Ascending aorta (tissue), 2 donors: Measurements from ENCODE around the gene NUDT11. TPM values are rescaled to one million over a fixed set of nuclear protein-coding genes. Genes with fewer than 3 reads are reported as not detected.
"Not testable (repeated sequence)": the region's sequence is repeated elsewhere in the genome, so short reads cannot be mapped to it uniquely, and the experiment has no call there.

ENCODE experiments used
- DNase-seq, 2 donors: peaks; one replicate each; pipeline ENCODE4 v3.0.0-alpha.2; 2019; ENCODE audit warnings: low spot score in 2 of 2
- H3K27ac ChIP-seq, 2 donors: fragments of 200-600 bp; sonication (generic); one replicate each; pipeline ENCODE4 v1.5.1; 2016 to 2017; ENCODE audit warnings: mild to moderate bottlenecking in 1 of 2
- H3K27me3 ChIP-seq: fragments of 200-600 bp; sonication (generic); one replicate; pipeline ENCODE4 v1.5.1; 2017
- H3K36me3 ChIP-seq, 2 donors: fragments of 200-600 bp; sonication (generic); one replicate each; pipeline ENCODE4 v1.5.1; 2016
- H3K4me1 ChIP-seq, 2 donors: fragments of 200-600 bp; sonication (generic); one replicate each; pipeline ENCODE4 v1.5.1; 2016 to 2017; ENCODE audit warnings: mild to moderate bottlenecking in 1 of 2
- H3K4me3 ChIP-seq, 2 donors: fragments of 200-600 bp; sonication (generic); one replicate each; pipeline ENCODE4 v1.5.1; 2016 to 2017; ENCODE audit warnings: mild to moderate bottlenecking in 1 of 2
- H3K9me3 ChIP-seq, 2 donors: fragments of 200-600 bp; sonication (generic); one replicate each; pipeline ENCODE4 v1.5.1; 2016
- intact Hi-C: fragments of 100-400 bp; cut with DNase I; formaldehyde crosslinking; loops from one replicate; pipeline ENCODE4 v1.15.1; 2023
- total RNA-seq: library from RNA; depleted of rRNA; stranded (reverse); fragments of >200 nt; gene quantifications from one replicate; pipeline ENCODE4 v1.1.0, GENCODE V29; 2016
- TF ChIP-seq, protein P1 (sequence below), 3 experiments: fragments of 200-600 bp in 2 of 3; fragments of 450-650 bp in 1 of 3; sonication (generic) in 2 of 3; IDR thresholded peaks; one replicate each; pipeline ENCODE4 v1.5.1; 2016 to 2019; ENCODE audit warnings: antibody characterized with exemption in 3 of 3, mild to moderate bottlenecking in 1 of 3, moderate library complexity in 1 of 3

The NUDT11 gene
- total RNA-seq, 1 donor from 2014 or later: 1.7 TPM

DNA sequence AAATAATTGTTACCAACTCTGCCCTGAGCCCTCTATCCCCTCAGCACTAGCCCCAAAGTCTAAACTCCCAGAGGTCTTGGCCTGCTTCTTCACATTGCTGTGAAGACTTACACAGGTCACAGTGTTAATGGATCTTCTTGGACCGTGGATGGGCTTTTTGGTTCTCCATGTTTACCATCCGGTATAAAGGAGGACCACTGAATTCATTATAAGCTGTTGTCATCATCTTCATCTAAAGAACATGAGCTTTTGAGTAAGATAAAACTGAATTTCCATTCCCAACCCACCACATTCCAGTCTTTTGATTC is 8.5 kb downstream of the NUDT11 start:
- no peak for DNase-seq
- Histone ChIP-seq H3K4me1 (no peaks in the 10 kb centered on the region), H3K9me3 (no peaks in the 10 kb centered on the region), H3K27me3 (no peaks in the 10 kb centered on the region), H3K27ac (no peak overlapping the region), H3K36me3 (no peaks in the 10 kb centered on the region), H3K4me3 (no peak overlapping the region)
- TF ChIP-seq, protein P1, sequence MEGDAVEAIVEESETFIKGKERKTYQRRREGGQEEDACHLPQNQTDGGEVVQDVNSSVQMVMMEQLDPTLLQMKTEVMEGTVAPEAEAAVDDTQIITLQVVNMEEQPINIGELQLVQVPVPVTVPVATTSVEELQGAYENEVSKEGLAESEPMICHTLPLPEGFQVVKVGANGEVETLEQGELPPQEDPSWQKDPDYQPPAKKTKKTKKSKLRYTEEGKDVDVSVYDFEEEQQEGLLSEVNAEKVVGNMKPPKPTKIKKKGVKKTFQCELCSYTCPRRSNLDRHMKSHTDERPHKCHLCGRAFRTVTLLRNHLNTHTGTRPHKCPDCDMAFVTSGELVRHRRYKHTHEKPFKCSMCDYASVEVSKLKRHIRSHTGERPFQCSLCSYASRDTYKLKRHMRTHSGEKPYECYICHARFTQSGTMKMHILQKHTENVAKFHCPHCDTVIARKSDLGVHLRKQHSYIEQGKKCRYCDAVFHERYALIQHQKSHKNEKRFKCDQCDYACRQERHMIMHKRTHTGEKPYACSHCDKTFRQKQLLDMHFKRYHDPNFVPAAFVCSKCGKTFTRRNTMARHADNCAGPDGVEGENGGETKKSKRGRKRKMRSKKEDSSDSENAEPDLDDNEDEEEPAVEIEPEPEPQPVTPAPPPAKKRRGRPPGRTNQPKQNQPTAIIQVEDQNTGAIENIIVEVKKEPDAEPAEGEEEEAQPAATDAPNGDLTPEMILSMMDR (IDR thresholded peaks at IDR 0.05): no peak
- intact Hi-C loops: no loop called here

DNA sequence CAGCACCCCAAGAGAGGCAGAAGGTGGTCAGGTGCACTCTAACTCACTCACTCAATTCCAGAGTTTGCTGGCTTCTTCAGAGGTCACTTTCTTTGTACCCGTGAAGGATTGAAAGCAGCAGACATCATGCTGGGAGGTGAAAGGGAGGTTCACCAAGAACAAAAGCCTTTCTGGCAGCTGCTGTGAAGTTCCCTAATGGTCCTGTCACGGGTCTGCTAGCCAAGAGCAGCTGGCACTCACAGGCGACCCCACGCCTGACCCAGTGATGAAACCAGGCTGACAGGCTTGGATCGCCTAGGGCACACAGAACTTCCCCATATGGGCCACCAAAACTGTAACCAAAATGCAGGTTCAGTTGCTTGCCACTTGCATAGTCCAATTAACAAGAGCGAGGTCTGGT is 11.8 kb downstream of the NUDT11 start:
- Histone ChIP-seq H3K4me1 (no peaks in the 10 kb centered on the region), H3K36me3 (no peaks in the 10 kb centered on the region), H3K27ac (no peak overlapping the region), H3K9me3 (no peaks in the 10 kb centered on the region), H3K4me3 (no peak overlapping the region), H3K27me3 (no peaks in the 10 kb centered on the region)
- DNase-seq: no peak
- TF ChIP-seq, protein P1 (IDR thresholded peaks at IDR 0.05): no peak
- intact Hi-C loops: no loop called here

DNA sequence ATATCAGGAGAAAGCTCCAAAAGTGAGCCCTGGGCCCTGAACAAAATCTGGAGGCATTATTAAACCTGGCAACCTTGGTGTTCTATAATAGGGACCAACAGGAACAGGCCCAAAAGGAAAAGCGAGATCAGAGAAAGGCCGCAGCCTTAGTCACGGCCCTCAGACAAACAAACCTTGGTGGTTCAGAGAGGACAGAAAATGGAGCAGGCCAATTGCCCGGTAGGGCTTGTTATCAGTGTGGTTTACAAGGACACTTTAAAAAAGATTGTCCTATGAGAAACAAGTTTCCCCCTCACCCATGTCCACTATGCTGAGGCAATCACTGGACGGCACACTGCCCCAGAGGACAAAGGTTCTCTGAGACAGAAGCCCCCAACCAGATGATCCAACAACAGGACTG is 14.0 kb downstream of the NUDT11 start:
- H3K27me3 ChIP-seq, H3K27ac ChIP-seq, H3K4me3 ChIP-seq, intact Hi-C loops, DNase-seq, H3K9me3 ChIP-seq, H3K36me3 ChIP-seq, H3K4me1 ChIP-seq: not testable (repeated sequence)

- Histone ChIP-seq H3K4me1 (no peaks in the 10 kb centered on the region), H3K4me3 (no peak overlapping the region), H3K36me3 (no peaks in the 10 kb centered on the region), H3K9me3 (no peaks in the 10 kb centered on the region), H3K27me3 (no peaks in the 10 kb centered on the region), H3K27ac (no peak overlapping the region)
- intact Hi-C loops: no loop called here
- TF ChIP-seq, protein P1 (IDR thresholded peaks at IDR 0.05): no peak
- no peak for DNase-seq
These were observed 19.5 kb downstream of the NUDT11 start for GRCh38 chrX:51476930-51477329.

DNA sequence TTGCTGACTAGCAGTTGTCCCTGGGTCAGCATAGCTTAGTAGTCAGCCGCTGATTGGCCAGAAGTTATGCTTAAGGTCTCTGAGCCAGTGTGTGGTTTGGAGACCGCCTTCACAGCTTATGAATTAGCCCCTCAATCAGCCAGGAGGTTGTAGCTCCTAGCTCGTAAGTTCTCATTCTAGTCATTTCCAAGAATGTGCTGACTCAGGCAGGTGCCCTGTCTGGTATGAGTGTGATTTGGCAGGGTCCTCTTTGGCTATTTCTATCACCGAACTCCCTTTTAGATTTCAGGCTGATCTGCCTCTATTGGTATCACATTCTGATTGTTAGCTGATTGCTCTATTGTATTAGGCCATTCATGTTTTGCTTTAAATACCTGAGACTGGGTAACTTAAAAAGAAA is 33.1 kb downstream of the NUDT11 start:
- Histone ChIP-seq H3K36me3 (no peaks in the 10 kb centered on the region), H3K27ac (no peak overlapping the region), H3K4me1 (no peaks in the 10 kb centered on the region), H3K27me3 (no peaks in the 10 kb centered on the region), H3K4me3 (no peak overlapping the region), H3K9me3 (no peaks in the 10 kb centered on the region)
- TF ChIP-seq, protein P1 (IDR thresholded peaks at IDR 0.05): no peak
- intact Hi-C loops: loop anchor here (5.0 kb wide), 1 partner anchor 316 kb away; no protein-coding TSS in a partner anchor
- no peak for DNase-seq

DNA sequence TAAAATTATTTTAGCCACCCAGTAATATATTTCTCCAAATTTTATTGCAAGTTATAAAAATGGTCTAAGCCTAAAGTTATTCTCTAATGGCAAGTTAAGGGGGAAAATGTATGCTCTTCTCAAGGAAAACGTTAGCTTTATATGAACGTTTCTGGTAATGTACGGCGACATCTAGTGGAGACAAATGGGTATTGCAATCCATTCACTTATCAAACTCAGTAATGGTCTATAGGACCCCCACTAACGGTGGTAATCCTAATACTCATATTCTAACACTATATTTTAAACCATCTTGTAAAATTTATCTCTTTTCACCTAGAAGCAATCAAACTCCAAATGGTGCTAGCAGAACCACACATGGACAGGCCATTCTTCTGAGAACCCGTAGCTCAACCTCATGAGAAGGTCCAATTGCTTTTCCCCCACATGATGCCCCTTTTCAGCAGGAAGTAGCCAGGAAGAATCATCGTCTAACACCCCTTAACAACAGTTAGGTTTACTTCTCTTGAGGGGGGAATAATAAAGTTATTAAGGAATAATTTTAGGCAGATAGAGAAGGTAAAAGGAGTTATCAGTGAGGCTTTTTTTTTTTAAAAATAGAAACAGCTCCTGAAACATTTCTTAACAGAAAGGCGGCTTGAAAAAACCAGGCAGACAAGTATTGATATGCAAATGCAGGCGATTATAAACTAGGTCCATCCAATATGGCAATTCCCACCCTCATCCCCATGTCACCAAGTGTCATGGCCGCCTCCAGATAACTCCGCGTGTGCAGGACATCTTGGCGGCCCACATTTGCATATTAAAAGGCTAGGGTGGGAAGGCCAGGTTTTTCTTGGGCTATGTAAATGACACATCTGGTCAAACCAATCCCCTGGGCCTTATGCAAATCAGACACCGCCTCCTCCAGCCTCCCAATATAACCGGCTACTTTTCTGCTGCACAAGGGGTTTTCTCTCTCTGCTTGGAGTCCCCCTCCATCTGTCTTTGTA is 35.0 kb downstream of the NUDT11 start:
- H3K27me3 ChIP-seq: no peaks in the 10 kb centered on the region

More for the DNA sequence above, 35.0 kb downstream of the NUDT11 start:
- no peak for DNase-seq
- TF ChIP-seq, protein P1 (IDR thresholded peaks at IDR 0.05): peak; percentile 9 to 86 (median 78)
- no peaks in the 10 kb centered on the region for H3K9me3 ChIP-seq
- no peaks in the 10 kb centered on the region for H3K36me3 ChIP-seq
- no peaks in the 10 kb centered on the region for H3K4me1 ChIP-seq
- H3K27ac ChIP-seq: no peak overlapping the region
- intact Hi-C loops: loop anchor here (5.0 kb wide), 1 partner anchor 314 kb away; no protein-coding TSS in a partner anchor
- no peak overlapping the region for H3K4me3 ChIP-seq
